ENCODE data around the gene CACNB2. TPM values are rescaled to one million over a fixed set of nuclear protein-coding genes. Genes with fewer than 3 reads are reported as not detected.

The CACNB2 gene
- polyA plus RNA-seq, 3 donors = 3.1 to 3.6 (median 3.3) TPM

DNA sequence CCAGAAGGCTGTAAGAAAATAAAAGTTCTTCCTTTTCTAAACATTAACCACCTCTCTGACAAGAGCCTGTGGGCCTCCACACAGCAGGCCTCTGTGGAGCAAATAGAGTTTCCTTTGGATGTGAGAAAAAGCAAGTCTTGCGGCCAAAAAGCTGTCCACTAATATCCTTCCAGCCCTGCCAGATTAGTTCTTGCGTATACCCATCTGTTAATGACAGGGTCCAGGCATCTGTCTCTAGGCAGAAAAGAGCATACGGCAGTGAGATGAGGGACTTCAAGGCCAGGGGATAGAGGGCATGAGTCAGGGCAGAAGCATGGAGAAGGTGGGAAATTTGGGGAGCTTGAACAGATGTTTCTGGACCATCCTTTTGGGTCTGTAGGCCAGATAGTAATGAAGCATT, 346.2 kb downstream of the CACNB2 start:
- no peak for DNase-seq (ENCODE audit: low read depth in 3 of 3, low spot score in 2 of 3)

DNA sequence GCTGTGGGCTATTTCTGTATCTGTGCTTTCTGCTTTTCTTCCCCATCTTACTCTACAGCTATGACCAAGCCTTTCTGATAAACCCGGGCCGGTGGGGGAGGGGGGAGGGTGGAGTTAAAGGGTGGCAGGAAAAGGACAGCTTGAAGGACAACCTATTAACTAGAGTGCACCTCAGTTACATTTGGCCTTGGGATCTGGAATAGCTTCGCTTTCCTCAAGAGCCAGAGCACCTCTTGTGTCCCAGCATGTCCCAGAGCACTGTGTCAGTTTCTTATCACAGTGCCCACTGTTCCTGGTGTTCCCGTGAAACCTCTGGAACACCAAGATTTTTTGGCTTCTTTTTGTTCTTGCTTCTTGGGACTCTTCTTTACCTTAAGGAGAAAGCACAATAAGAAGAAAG, 350.5 kb downstream of the CACNB2 start:
- no peak for DNase-seq (ENCODE audit: low read depth in 3 of 3, low spot score in 2 of 3)

DNA sequence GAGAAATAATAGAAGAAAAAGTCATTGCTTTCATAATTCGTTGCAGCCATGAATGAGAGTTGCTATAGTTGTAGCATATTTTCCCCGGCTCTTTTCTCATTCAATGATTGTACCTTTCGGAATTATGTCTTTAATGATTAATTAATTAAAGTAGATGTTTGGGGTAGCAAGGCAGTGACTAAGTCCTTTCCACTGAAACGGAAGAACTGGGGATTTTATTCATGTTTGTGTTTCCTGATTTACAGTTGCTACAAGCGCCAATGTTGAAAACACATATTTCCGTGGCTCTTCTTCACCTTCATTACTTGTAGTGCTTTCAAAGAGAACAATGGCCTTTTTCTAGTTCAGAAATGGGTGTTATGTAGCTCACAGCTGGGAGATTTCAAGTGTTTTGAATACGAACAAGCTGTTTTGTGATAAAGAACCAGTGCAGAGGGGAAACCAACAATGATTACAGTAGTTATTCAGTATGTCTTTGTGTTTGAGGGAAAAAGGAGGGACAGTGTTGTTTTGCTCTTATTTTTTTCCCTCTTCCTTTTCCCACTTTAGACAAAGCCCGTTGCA, 357.7 kb downstream of the CACNB2 start:
- no peak for DNase-seq (ENCODE audit: low read depth in 3 of 3, low spot score in 2 of 3)

DNA sequence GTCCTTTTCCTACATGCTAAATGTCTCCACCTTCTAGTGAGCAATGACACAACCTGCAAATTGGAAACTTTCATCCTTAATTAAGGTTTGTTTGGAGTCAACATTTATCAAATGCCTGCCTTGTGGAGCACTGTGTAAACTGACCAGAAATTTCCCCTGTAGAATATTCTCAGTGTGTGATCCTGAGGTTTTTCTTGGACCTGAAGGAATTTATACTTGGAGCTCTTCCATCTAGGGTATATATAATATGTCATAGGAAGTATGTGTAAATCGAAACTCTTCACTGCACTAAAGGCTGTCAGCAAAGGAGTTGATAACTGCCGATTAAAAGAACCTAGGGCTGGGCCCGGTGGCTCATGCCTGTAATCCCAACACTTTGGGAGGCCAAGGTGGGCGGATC, 358.8 kb downstream of the CACNB2 start:
- no peak for DNase-seq (ENCODE audit: low read depth in 3 of 3, low spot score in 2 of 3)

DNA sequence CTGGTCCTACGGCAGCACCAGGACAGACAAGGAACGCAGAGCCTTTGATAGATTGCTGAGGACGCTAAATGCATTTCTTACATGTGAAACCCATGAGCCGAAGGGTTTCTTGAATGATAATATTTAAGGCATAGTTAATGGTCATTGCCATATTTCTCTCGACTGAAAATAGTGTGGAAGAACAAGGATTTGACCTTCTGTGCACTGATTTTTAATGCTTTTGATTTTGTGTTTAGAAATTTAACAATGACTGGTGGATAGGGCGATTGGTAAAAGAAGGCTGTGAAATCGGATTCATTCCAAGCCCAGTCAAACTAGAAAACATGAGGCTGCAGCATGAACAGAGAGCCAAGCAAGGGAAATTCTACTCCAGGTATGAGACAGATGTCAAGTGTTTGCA, 360.4 kb downstream of the CACNB2 start:
- DNase-seq (ENCODE audit: low read depth in 3 of 3, low spot score in 2 of 3) = no peak

DNA sequence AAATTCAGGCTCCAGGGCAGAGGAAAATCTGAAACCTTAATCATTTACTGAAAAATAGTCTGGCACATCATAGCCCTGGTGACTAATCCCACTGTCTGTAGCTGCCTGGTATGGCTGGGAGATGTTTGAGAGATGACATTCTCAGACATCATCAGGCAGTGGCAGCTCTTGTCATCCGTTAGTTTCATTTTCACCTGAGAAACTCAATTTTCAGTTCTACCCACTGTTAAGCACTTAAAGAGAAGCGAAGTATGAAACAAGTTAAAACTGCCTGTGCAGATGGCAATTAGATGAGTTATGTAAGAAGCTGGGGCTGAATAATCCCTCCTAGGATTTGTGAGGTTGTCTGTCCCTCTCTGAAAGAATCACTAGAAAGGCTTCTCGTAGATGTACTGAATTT, 361.0 kb downstream of the CACNB2 start:
- DNase-seq (ENCODE audit: low read depth in 3 of 3, low spot score in 2 of 3) = no peak

DNA sequence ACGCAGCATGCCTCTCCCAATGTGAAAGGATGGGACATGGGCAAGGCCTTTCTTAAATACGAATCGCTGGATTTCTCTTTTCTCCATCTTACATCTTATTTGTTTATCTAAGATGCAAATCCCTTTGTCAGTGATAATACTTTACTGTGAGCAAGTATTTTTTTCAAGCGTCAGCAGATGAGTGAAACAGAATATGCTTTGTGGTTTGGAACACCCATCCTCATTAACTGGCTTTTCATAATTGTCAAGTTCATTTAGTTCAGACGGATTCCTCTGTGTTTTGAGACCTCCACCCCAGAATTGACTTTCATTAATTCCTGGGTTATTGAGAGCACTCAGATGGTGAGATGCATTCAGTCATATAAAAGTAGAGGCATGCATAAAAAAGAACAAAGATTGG, 361.4 kb downstream of the CACNB2 start:
- DNase-seq (ENCODE audit: low read depth in 3 of 3, low spot score in 2 of 3) = no peak

DNA sequence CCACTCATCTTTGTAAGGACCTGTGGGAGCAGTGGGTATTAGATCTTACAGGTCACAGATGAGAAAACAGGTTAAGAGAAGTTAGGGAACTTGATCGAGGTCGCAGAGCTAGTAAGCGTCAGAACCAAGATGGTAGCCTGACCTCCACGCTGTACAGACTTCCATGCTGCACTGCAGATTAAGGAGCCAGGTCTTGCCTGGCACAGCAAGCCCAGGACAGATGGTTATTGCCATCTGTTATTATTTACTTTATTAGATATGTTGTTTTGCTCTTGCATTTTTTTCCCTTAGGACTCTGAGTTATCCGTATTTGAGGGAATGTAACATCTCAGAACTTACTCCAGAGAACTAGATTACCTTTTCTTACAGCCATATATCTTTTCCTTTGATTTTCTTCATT, 363.9 kb downstream of the CACNB2 start:
- no peak for DNase-seq (ENCODE audit: low read depth in 3 of 3, low spot score in 2 of 3)

DNA sequence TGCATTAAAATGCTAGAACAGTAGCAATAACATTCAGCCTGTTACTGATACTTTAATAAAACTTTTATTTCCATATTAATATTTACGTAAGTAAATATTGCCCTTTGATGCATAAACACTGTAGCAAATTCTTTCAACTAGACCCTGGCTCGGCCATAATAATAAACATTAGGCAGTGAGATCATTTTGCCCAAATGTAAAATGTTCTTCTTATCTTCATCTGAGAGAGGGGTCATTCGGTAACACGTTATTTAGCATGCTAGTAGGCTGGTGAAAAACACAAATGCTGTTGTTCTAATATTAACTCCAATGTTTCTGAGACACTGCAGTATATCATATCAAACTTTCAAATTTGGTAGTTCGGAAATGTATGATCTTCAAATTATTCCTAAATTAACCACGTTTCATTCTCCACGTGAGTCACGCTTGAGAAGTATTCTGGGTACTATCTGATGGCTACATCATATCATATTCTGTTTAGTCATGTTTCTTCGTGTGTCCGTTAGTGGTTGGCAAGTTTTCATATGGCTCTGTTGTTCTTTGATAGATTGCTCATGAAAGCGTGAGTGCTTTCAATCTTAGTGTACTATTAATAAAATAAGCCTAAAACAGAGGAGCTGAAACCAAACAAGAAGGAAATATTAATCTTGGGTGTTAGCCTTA, 365.4 kb downstream of the CACNB2 start:
- no peak for DNase-seq (ENCODE audit: low read depth in 3 of 3, low spot score in 2 of 3)

DNA sequence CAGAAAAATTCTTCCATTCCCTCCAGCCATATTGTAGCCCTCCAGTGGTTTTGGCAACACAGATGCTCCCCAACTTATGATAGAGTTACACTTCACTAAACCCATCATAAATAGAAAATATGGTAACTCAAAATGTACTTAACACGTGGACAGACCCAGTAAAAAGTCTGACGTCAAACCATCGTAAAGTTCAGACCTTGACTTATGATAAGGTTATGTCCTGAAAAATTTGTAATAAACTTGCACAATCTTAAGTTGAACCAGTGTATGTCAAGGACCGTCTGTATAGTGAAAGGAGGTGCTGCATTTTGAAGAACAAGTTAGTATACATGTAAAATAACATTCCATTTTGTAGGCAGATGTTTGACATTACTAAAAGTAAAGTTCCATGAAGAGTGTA, 368.4 kb downstream of the CACNB2 start:
- no peak for DNase-seq (ENCODE audit: low read depth in 3 of 3, low spot score in 2 of 3)

DNA sequence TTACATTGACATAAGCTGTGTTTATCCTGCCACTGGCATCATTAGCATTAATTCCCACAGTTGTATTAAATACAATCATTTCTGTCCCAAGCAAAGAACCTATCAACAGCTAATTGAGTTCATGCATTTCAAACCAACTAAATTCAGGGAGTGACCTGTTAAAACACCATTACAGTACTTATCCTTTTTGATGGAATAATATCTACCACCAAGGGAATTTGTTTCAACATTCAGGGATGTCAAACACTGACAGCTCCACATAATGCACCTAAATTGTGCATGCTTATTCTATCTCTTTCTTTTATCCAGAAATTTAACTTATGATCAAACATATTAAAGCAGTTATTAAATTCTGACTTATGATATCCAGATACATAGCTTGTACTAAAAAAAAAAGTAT, 374.3 kb downstream of the CACNB2 start:
- no peak for DNase-seq (ENCODE audit: low read depth in 3 of 3, low spot score in 2 of 3)

DNA sequence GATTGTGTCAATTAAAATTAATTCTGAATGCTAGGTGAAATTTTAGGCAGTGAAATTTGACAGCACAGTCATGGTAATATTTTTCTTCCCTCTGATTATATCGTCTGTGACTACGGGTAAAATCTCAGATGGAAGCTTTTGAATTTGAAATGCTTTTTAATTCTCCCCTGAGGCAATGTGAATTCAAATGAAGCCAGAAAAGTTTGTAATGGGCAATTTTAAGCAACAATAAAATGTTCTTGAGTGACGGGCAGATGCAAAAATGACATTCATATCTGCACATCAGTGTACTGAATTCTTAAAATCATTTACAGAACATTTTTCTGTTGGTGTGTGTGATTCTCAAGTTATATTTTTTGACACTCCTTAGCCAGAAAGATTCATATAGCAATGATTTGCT, 376.6 kb downstream of the CACNB2 start:
- DNase-seq (ENCODE audit: low read depth in 3 of 3, low spot score in 2 of 3) = no peak

DNA sequence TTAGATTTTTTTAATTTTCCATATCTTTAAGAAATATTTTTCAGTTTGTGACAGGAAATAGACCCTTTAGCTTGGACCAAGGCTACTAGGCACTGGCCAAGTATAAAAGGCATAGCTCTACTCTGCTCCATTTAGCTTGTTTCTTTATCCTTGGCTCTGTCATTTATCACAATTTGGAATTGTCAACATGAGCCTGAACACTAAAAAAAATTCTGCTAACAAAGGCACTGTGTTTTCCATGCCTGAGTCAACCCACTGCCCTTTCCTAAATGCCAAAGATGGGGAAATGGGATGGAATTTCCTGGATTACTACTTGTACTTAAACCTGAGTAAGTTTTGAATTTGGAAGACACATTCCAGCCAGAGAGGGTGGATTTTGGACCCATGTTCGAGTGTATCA, 382.8 kb downstream of the CACNB2 start:
- no peak for DNase-seq (ENCODE audit: low read depth in 3 of 3, low spot score in 2 of 3)

DNA sequence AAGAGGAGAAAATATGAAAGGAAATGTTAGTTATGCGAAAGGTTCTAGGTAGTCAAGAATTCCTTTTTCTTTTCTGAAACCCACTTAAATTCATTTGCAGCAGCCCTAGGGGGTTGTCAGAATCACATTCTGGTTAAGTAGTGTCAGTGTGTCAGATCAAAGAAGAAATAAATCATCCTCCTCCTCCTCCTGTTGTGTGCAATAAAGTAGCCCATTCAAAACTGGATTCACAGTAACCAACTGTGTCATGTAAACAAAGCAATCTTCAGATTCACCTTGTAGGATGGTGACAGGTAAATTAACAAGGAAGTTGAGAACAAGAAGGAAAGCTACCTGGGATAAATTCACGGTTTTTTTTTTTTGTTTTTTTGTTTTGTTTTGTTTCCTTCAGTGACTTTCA, 383.6 kb downstream of the CACNB2 start:
- DNase-seq (ENCODE audit: low read depth in 3 of 3, low spot score in 2 of 3) = no peak

DNA sequence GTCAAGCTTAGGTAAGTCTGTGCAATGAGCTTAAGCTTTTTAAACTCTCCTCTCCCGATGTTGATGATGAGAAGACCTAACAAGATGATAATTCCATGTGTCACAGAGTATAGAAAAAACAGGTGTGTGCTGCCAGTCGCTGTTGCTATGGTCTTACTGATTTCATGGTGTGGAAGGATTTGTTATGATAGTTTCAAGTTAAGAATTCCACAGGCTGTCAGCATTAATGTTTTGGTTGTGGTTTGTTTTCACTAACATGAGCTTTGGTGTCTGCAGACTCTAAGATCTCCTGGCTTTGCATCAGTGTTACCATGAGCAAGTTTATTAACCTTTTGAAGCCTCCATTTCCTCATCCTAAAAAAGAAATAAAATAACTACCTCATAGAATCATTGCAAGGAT, 387.5 kb downstream of the CACNB2 start:
- DNase-seq (ENCODE audit: low read depth in 3 of 3, low spot score in 2 of 3) = no peak

DNA sequence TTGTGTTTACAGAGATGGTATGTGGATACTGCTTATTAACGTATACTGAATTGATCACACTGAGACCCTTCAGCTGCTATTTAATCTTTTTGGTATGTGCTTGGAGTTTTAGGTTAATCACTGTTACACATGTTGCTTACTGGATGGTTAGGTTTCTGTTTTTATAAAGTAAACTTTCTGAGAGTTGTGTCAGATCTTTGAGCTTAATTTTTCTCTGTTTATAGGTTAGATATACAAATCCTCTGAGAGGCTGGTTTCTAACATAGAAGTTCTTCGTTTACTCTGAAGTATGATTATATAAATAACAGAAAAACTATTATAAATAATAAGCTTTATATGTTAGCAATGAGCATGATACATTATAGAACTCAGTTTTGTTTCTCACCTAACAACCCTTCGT, 388.1 kb downstream of the CACNB2 start:
- no peak for DNase-seq (ENCODE audit: low read depth in 3 of 3, low spot score in 2 of 3)

DNA sequence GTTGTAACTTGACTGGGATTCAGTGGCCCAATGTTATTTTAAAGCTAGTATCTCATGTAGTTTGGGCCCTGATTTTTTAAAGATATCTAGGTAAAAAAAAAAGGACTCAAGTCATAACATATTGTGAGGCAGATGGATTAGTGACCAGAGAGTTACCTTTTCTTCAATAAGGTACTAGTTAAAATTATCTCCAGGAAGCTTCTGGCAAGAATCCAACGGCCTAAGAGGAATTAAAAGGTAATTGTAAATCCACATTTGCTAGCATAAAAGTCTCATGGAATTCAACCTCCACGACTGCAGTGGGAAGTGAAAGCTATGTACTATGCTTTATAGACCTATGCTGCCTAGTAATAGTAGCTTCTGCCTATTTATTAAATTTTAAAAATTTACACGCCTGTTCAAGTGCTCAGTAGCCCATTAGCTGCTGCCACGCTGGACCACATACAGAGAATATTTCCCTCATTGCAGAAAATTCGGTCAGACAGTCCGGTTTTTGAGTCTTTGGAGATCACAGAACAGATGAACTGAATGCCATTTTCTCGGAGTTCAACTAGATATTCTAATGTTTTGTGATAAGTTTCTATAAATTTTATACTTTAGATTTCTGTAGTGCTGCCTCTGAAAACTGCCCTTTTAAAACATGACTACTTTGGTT, 392.8 kb downstream of the CACNB2 start:
- DNase-seq (ENCODE audit: low read depth in 3 of 3, low spot score in 2 of 3) = no peak

DNA sequence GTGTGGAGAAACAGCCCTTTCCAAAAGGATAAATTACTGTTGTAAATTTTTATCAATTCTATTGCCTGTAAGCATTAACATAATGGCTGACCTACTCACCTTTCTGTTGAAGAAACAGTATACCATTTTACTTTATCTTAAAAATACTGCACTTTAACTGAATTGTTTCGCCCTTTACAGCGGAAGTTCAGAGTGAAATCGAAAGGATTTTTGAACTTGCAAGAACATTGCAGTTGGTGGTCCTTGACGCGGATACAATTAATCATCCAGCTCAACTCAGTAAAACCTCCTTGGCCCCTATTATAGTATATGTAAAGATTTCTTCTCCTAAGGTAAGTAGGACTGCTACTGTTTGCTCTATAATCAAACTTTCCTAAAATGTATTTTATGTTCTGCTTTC, 393.7 kb downstream of the CACNB2 start:
- peak in 2 of 3 donors; percentile 8 to 25 for DNase-seq (ENCODE audit: low read depth in 3 of 3, low spot score in 2 of 3)

DNA sequence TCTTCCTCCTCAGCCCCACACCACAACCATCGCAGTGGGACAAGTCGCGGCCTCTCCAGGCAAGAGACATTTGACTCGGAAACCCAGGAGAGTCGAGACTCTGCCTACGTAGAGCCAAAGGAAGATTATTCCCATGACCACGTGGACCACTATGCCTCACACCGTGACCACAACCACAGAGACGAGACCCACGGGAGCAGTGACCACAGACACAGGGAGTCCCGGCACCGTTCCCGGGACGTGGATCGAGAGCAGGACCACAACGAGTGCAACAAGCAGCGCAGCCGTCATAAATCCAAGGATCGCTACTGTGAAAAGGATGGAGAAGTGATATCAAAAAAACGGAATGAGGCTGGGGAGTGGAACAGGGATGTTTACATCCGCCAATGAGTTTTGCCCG, 399.1 kb downstream of the CACNB2 start:
- no peak for DNase-seq (ENCODE audit: low read depth in 3 of 3, low spot score in 2 of 3)

DNA sequence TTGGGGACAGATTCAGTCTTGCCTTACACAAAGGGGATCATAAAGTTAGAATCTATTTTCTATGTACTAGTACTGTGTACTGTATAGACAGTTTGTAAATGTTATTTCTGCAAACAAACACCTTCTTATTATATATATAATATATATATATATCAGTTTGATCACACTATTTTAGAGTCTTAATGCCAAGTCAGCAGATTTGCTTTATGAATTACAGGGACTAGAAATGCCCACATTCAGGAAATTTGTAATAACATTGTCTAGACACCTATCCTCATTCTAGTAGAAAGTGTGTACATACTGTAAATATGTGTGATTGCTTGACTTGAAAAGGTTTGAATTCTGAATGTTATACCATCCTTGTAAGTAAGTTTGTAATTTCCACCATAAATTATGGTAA, 400.0 kb downstream of the CACNB2 start:
- no peak for DNase-seq (ENCODE audit: low read depth in 3 of 3, low spot score in 2 of 3)

DNA sequence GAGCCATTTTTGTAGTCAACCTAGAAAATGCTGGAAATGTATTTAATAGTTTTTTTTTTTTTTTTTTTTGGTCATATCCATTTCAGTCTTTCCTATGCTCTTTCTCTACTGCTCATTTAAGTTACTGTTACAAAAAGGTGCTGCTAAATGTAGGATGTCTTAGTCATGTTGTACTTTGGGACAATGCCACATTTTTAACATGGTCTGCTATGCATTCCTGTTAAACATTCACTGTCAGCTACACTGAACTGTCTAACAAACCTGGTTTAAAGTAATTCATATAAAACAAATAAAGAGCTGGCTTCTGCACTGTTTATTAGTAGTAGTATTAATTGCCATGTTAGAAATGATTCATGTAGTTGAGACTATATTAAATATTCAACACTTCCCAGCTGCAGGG, 402.6 kb downstream of the CACNB2 start:
- DNase-seq (ENCODE audit: low read depth in 3 of 3, low spot score in 2 of 3) = no peak

DNA sequence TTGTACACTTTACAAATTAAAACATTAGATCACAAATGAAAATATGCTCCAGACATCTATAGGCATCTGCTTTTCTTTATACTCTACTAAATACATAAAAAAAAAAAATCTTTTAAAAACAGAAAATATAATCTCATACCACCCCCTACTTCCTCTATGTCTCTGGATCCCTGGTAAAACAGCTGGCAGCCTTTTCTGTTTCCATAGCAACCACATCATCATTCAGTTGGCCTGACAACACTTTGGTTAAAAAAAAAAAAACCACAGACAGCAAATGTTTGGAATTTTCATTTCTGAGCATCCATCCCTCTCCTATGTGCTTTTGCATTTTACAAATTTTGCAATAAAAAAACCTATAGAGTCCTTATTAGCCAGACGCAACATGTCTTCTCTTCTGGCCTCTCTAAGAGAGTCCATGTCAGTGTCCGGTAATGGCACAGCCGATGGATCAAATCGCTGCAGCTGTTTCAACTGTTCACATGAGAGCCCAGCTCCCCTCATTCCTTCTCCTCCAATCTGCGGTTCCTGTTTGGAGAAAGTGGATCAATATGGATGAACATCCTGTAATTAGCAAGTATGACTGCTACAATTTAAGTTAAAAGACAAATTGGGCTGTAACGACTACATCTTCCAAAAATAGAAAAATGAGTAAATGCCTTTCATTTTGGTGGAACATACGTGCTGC, 405.5 kb downstream of the CACNB2 start:
- DNase-seq (ENCODE audit: low read depth in 3 of 3, low spot score in 2 of 3) = no peak

Data from right renal cortex interstitium (tissue), 3 donors.